Ecto neural progenitor cell (in vitro differentiated cells): ENCODE measurements around the gene ZBTB8OS.
"Not testable (repeated sequence)": the region's sequence is repeated elsewhere in the genome, so short reads cannot be mapped to it uniquely, and the experiment has no call there.

Experiments
- DNase-seq: peaks from one replicate; pipeline ENCODE4 v3.0.0-alpha.2; 2018; ENCODE audit warnings: low spot score

ZBTB8OS gene

DNA sequence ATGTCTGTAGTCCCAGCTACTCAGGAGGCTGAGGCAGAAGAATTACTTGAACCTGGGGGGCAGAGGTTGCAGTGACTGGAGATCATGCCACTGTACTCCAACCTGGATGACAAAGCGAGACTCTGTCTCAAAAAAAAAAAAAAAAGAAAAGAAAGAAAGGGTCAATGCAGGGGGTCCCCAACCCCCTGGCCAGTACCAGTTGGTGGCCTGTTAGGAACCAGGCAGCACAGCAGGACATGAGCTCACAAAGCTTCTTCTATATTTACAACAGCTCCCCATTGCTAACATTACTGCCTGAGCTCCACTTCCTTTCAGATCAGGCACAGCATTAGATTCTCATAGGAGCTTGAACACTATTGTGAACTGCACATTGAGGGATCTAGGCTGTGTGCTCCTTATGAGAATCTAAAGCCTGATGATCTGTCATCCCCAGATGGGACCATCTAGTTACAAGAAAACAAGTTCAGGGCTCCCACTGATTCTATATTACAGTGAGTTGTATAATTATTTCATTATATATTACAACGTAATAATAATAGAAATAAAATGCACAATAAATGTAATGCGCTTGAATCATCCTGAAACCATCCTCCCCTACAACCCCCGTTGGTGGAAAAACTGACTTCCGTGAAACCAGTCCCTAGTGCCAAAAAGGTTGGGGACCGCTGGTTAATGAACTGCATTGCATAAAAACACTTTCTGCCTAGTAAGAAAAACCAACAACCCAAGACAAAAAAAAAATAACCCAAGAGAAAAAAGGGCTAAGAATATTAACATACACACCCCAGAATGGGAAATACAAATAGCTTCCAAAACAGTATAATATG, 2.8 kb downstream of the ZBTB8OS start:
- DNase-seq = no peak

DNA sequence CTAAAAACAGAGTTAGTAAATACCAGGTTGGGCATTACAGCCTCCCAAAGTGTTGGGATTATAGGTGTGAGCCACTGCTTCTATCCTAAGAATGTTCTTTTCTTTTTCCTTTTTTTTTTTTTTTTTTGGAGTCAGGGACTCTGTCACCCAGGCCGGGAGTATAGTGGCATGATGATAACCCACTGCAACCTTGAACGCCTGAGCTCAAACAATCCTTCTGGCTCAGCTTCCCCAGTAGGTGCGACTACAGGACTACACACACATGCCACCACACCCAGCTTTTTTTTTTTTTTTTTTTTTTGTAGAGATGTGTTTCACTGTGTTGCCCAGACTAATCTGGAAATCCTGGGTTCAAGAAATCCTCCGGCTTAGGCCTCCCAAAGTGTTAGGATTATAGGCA, 5.9 kb downstream of the ZBTB8OS start:
- DNase-seq = no peak

DNA sequence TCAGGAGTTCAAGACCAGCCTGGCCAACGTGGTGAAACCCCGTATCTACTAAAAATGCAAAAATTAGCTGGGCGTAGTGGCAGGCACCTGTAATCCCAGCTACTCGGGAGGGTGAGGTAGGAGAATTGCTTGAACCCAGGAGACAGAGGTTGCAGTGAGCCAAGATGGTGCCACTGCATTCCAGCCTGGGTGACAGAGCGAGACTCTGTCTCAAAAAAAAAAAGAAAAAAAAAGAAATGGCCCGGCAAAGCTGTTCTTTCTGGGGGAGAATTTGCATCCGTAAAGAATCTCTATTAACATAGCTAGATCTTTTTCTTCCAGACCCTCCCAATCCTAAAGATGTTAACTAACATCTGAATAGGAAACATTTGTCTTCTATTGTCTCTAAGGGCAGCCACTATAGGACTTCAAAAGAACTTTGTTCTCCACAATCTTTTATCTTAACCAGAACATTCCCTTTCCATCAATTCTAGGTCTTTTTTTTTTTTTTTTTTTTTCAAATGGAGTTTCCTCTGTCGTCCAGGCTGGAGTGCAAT, 8.0 kb downstream of the ZBTB8OS start:
- not testable (repeated sequence) for DNase-seq

DNA sequence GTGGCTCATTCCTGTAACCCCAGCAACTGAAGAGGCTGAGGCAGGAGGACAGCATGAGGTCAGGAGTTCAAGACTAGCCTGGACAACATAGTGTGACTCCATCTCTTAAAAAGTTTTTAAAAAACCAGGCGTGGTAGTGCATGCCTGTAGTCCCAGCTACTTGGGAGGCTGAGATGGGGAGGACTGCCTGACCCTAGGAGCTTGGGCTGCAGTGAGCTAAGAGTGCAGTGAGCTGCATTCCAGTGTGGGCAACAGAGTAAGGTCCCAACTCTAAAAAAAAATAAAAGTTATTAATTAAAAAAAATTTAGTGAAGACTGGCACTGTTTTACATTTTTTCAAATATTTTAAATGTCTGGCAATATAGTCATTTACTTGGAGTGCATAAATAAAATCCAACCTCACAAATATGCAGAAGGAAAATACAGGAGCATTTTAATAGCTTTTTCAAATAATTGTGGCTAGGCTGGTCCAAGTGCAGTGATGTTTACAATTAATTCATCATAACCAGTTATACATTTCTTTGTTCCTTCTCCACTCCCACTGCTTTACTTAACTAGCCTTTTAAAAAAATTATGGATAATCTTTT, 10.8 kb downstream of the ZBTB8OS start:
- no peak for DNase-seq

DNA sequence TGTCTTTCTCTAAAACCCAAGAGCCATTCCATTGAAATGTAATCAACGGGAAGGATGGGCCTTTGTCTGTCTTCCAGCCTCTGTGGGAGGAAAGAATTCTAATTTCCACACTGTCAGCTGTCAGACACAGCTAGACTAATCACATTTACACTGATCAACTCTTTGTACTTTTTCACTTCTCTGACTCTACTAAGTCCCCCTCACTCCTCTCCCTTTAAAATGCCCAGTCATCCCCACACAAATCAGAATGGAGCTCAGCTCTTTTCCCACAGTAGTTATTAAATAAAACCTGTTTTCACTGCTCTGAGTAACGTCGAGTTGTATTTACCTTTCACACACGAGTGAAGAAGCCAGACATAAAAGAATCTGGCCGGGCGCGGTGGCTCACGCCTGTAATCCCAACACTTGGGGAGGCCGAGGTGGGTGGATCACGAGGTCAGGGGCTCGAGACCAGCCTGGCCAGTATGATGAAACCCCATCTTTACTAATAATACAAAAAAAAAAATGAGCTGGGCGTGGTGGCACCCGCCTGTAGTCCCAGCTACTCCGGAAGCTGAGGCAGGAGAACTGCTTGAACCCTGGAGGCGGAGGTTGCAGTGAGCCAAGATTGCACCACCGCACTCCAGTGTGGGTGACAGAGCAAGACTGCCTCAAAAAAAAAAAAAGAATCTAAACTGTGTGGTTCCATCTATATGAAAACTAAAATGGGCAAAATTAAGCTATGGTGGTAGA, 13.3 kb downstream of the ZBTB8OS start:
- DNase-seq = peak; percentile 52

DNA sequence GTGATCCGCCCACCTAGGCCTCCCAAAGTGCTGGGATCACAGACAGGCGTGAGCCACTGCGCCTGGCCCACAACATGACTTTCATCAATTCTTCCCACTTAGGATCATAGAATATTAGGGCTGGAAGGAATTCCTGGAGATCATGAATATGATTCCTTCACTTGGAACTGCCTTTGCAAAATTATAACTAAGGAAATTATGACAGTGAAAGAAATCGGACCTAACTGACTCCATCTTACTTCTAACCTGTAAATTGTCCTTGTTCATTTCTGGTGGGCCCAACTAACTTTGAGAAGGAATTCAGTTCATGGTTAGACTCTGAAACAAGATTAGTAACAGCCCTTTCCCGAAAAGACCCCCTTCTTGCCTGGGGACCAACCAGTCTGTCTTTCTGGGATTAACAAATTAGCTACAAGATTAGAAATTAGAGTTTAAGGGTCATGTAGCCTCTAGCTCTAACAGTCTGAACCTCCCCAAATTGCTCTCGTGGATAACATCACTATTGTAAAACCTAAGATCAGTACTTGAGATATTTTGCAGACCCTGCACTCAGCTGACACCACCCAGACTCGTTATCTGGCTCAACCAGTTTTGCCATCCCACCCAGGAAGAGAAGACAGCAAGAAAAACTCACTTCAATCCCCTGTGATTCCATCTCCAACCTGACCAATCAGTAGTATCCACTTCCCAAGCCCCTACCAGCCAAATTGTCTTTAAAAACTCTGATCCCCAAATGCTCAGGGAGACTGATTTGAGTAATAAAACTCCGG, 14.7 kb downstream of the ZBTB8OS start:
- DNase-seq = no peak

DNA sequence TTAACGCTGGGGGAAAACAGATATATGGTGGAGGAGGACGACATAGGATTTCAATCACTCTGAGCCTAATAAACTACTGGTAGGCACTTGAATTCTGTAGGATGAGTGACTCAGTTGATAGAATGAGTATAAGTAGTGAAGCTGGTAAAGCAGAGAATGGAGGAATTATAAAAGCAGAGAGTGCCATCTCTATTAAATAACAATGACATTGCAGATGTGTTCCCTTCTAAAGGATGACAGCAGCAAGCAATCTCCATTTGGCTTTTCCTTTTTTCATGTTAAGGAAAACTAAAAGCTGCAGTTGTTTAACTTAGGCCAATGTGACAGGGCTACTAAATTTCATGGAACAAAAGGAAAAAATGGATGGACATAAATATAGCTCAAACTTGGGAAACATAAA, 17.5 kb downstream of the ZBTB8OS start:
- no peak for DNase-seq

DNA sequence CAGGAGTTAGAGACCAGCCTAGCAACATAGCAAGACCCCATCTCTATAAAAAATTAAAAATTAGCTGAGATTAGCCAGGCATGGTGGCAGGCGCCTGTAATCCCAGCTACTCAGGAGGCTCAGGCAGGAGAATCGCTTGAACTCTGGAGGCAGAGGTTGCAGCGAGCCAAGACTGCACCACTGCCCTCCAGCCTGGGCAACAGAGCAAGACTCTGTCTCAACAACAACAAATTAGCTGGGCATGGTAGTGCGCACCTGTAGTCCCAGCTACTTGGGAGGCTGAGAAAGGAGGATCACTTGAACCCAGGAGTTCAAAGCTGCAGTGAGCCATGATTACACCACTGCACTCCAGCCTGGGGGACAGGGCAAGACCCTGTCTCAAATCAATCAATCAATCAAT, 20.2 kb downstream of the ZBTB8OS start:
- DNase-seq = not testable (repeated sequence)

DNA sequence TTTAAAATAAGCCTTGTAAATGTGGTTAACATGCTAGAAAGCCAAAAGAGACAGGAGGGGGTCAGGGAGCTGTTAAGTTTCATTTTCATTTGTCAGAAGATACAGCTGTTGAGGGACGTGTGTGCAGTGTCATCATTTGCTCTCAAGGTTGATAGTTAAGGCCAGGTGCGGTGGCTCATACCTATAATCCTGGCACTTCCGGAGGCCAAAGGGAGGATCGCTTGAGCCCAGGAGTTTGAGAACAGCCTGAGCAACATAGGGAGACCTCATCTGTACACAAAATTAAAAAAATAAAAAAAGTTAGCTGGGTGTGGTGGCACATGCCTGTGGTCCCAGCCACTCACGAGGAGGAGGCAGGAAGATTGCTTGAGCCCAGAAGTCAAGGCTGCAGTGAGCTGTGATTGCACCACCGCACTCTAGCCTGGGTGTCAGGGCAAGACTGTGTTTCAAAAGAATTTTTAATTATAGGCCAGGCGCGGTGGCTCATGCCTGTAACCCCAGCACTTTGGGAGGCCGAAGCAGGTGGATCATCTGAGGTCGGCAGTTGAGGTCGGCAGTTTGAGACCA, 22.7 kb downstream of the ZBTB8OS start:
- no peak for DNase-seq

DNA sequence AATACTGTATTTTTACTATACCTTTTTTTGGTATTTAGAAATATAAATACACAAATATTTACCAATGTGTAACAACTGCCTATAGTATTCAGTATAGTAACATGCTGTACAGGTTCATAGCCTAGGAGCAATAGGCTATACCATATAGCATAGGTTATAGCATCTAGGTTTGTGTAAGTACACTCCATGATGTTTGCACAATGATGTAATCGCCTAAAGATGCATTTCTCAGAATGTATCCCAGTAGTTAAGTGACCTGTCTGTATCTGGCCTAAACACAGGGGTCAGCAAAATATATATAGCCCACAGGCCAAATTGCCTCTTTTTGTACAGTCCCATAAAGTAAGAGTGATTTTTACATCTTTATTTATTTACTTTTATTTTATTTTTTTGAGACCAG, 24.2 kb downstream of the ZBTB8OS start:
- no peak for DNase-seq

DNA sequence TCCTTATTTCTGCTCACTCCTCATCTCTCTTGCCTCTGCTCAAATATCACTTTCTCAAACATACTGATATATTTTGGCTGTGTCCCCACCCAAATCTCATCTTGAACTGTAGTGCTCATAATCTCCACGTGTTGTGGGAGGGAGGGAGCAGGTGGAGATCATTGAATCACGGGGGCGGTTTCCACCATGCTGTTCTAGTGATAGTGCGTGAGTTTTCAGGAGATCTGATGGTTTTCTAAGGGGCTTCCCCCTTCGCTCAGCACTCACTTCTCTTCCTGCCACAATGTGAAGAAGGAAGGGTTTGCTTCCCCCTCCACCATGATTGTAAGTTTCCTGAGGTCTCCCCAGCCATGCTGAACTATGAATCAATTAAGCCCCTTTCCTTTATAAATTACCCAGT, 26.6 kb downstream of the ZBTB8OS start:
- DNase-seq = no peak

DNA sequence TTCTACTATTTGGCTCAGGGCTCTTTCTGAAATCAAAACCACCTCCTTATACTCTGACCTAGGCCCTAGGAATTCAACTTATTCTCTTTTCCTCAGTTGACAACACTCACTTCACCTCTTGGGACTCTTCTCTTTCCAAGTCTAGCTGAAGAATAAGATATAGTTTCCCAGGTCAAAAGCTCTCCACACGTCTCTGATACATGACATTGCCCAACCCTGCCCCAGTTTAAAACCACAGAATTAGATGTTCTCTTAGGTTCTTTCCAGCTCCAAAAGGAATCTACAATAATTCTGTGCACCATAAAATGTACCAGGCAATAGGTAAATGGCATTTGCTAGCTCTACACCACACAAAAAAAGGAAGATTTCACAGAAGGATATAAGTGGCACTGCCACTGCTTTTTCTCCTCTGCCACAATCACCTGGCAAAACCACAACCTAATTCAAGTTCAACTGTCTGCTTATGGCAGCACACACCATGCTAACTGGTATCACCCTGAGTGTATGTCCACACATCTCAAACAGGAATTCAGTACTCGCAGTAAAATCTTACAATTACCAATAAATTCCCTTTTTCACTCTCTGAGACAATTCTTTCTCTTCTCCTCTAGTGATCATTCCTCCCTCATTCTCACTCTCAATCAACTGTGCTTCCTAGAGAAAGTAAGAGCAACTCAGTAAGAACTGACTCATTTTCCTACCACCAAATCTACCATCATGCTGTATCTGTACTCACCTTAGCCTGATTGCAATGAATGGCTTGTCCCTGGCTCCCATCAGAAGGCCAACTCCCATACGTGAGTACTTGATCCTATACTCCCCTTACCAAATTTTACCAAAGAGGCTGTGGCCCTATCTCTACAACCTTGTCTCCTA, 27.3 kb downstream of the ZBTB8OS start:
- no peak for DNase-seq

DNA sequence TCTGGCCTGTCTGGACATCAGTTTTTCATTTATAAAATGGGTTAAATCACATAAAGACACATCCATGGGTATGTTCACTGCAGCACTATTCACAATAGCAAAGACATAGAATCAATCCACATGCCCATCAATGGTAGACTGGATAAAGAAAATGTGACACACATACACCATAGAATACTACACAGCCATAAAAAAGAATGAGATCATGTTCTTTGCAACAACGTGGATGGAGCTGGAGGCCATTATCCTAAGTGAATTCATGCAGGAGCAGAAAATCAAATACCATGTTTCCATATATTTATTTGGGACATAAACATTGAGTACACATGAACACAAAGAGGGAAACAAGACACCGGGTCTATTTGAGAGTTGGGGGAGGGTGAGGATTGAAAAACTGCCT, 28.1 kb downstream of the ZBTB8OS start:
- no peak for DNase-seq

DNA sequence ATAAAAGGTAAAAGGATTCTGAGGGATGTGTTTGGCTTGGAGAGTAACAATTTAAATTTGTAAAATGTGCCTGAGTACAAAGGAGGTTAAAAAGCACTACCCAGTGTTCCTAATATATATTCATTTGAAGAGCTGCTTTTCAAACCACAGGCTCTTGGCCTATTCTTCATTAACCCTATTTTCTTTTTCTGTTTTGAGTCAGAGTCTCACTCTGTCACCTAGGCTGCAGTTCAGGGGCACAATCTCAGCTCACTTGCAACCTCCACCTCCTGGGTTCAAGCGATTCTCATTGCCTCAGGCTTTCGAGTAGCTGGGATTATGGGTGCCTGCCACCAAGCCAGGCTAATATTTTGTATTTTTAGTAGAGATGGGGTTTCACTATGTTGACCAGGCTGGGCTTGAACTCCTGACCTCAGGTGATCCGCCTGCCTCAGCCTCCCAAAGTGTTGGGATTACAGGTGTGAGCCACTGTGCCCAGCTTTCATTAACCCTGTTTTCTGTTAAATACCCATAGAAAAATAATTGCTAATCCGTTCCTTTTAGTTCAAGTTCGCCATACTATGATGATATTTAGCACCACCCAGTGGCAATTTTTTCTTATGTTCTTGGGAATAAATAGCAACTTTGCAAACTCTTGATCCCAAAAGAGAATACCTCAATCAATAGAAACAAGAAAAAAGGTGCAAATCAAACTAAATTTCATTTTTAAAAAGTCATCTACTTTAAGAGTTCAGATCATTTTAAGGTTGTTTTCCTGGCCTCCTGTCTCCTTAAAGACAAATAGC, 30.5 kb downstream of the ZBTB8OS start:
- no peak for DNase-seq

DNA sequence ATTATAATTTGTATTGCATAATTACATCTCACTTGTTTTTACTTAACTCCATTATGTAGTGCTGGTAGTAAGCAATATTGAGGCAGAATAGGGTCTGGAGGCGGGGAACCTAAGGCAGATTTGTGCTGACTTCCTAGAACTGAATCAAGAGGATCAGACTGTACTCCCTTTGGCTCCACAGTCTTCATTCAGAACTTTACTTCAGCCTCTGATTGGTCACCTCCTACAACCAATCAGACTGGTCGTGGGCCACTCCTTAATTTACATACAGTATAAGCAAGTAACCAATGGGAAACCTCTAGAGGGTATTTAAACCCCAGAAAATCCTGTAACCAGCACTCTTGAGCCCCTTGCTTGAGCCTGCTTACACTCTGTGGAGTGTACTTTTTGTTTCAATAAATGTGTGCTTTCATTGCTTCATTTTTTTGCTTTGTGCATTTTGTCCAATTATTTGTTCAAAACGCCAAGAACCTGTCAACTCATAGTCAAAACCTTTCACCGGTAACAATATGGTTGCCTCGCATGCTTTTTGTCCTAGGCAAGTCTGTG, 31.6 kb downstream of the ZBTB8OS start:
- DNase-seq = no peak

DNA sequence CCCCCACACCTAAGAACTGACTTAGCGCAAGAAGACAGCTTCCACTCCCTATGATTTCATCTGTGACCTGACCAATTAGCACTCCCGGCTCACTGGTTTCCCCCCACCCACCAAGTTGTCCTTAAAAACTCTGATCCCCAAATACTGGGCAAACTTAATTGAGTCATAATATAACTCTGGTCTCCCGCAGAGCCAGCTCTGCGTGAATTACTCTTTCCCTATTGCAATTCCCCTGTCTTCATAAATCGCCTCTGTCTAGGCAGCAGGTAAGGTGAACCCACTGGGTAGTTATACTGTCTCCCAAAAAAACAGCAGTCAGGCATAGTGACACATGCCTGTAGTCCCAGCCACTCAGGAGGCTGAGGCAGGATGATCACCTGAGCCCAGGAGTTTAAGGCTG, 36.9 kb downstream of the ZBTB8OS start:
- DNase-seq = no peak

DNA sequence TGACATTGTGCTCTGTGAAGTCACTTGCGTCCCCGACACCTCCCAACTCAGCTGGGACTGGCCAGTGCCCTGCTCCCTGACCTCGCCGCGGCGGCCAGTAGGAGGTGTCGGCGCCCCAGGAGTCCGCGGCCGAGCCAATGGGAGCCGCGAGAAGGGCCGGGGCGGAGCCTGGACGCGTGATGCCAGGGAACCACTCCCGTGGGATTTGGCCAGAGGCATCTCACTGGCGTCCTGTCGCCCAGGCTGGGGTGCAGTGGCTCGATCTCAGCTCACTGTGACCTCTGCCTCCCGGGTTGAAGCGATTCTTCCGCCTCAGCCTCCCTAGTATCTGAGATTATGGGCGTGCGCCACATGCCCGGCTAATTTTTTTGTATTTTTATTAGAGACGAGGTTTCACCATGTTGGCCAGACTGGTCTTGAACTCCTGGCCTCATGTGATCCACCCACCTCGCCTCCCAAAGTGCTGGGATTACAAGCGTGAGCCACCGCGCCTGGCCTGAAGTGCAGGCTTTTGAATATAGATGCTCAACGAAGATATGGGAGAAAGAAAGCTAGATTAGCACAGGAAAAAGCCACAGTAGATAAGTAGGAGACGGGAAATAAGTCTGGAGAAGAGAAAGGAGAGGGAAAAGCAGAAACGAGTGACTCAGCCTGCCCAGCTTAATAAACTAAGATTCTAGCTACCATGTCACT, 38.0 kb downstream of the ZBTB8OS start:
- DNase-seq = peak; percentile 92

DNA sequence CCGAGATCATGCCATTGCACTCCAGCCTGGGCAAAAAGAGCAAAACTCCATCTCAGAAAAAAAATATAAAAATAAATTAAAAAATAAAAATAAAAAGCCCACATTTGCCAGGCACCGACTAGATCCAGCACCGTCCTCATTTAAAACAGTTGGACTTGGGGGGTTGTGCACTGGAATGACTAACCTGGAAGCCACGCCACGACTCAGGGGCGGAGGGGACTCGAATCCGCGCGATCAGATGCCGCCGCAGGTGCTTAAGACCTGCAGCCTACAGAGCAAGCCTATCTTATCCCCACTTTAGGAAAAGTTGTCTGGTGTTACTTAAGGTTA, 38.5 kb downstream of the ZBTB8OS start:
- no peak for DNase-seq

DNA sequence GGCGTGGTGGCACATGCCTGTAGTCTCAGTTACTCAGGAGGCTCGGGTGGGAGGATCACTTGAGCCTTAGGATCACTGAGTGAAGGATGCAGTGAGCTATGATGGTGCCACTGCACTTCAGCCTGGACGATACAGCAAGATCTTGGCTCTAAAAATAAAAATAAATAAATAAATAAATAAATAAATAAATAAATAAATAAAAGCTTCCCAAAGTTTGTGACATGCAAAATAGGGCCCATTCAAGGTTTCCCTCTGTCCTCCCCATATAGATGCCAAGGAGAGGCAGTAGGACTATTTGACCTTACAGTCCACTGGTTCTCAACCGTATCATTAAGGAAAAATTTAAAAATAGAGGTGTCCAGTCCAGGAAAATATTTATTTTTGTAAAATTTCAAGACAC, 41.2 kb downstream of the ZBTB8OS start:
- no peak for DNase-seq
